NCI-H2227 (cell line): ENCODE results near the gene IPO11.
"Not testable (repeated sequence)": the region's sequence is repeated elsewhere in the genome, so short reads cannot be mapped to it uniquely, and the experiment has no call there.

Experiments
- DNase-seq: peaks from one replicate; lab custom pipeline; 2025; ENCODE audit not compliant: unreplicated experiment; lab: John Stamatoyannopoulos, UW

IPO11 gene

DNA sequence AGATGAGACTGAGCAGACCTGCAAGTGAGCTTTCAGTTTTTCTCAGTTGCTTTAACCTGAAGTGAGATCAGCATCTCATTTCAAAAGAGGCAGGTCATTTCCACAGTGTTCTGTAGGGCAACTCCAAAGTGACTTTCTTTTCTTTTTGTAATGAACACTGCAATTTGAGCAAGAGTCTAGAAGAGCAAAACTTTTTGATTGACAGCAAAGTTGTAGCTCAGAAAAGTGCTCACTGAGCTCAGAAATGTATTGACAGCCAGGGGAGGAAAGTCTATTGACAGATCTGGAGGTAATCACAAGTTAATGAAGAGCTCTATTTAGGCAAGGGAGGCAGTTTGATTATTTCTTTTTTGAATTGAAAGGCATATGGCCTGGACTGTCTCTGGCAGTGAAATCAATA lies 220.7 kb downstream of the IPO11 start:
- no peak for DNase-seq

DNA sequence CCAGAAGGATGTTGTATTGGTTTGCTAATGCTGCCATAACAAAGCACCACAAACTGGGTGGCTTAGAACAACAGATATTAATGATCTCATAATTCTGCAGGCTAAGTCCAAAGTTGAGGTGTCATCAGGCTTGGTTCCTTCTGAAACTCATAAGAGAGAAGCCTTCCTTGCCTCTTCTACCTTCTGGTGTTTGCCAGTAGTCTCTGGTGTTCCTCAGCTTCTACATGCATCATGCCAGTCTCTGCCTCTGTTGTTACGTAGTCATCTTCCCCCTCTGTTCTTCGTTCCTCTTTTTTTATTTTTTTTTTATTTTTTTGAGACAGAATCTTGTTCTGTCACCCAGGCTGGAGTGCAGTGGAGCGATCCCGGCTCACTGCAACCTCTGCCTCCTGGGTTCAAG lies 227.9 kb downstream of the IPO11 start:
- no peak for DNase-seq

DNA sequence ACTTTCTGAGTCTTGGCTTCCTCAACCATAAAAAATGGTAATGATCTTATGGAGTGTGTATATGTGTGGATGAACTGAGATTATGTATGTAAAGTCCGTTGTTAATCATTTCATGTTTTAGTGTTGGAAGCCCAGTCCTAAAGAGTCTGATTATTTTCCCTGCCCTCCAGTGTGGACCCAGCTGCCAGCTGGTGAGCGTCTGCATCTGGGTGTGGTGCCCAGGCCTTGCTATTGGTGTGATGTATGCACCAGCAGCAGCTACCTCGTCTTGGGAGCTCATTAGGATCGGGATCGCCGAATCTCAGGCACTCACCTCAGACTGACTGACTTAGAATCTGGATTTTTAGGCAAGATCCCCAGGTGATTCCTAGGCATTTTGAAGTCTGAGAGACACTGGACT lies 229.9 kb downstream of the IPO11 start:
- no peak for DNase-seq

DNA sequence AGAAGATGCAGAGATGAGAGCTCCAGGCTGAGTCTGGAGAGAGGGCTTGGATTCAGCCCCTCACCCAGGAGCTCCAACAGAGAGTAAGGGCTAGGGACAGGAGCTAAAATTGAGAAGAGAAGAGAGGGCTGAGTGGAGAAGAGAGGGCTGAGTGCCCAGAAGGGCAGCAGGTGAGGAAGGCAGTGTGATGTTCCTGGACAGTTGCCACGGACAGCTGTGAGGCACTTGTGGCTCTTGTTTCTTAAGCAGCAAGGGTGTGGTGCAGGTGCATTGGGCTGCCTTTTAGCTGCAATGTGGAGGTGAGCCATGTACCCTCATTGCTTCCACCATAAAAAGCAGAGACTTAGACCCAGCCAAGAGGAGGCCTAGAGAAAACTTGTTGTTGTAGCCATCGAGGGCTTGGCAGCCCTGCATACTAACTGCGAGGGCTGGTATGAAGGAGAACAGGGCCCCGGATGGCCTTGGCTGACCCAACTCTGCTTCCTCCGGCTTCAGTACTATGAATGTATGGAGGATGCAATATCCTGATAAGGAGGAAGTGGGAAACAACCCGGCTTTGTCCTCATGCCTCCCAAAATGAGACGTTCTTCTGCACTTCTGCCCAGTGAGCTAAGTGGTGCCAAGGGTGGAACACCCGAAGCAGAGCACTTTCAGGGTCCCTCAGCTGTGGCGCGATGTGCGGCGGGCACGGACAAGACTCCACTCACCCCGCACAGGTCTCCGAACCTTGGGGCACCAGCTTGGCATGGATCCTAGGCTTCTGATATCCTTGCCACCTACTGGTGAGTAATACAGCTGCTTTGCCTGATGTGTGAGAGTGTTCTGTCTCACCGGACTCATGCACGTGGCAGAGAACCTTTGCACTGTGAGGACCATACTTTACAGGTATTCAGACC lies 231.2 kb downstream of the IPO11 start:
- no peak for DNase-seq

DNA sequence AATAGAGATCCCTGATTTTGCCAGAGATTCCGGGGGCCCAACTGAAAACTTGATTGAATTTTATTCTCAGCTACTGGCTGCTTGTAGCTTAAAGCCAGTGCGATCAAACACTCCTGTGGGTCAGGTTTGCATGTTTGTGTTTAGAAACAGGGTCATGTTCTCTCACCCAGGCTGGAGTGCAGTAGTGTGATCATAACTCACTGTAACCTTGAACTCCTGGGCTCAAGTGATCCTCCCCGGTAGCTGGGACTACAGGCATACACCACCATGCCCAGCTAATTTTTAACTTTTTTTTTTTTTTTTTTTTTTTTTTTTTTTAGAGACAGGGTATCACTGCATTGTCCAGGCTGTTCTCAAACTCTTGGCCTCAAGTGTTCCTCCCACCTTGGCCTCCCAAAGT lies 232.7 kb downstream of the IPO11 start:
- DNase-seq: no peak

DNA sequence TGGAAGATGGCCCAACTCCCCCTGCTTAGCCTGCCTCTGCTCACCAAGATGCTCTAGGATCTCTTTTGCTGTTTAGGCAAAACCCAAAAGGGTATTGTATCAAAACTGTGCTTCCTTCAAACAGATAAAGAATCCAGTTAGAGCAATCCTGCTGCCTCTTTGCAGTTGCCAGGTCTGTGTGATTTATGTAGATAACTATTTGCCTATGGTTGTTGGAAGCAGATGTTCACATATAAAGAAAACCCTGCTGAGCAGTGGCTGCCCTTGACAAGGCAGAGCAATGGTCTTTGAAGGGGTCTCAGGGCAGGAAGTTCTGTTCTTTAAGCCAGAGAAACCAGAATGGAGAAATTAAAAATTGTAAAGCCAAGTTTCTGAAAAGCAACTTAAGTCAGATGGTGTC lies 234.7 kb downstream of the IPO11 start:
- DNase-seq: no peak

DNA sequence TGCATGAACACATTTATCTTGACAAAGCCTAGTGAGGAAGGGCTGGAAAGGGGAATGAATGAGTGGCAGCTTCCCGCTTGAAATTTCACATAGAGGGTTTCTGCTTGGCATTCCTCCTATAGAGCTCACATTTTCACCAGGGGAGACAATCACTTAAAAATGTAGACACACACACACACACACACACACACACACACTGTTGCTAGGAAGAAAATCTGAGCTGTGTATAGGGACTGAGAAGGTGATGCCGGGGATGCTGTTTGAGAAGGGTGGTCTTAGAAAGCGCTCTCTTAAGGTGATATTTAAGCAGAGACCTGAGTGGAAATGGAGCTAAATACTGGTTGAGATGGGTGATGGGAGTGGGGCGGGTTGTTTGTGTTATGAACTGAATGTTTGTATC lies 236.5 kb downstream of the IPO11 start:
- DNase-seq: no peak

DNA sequence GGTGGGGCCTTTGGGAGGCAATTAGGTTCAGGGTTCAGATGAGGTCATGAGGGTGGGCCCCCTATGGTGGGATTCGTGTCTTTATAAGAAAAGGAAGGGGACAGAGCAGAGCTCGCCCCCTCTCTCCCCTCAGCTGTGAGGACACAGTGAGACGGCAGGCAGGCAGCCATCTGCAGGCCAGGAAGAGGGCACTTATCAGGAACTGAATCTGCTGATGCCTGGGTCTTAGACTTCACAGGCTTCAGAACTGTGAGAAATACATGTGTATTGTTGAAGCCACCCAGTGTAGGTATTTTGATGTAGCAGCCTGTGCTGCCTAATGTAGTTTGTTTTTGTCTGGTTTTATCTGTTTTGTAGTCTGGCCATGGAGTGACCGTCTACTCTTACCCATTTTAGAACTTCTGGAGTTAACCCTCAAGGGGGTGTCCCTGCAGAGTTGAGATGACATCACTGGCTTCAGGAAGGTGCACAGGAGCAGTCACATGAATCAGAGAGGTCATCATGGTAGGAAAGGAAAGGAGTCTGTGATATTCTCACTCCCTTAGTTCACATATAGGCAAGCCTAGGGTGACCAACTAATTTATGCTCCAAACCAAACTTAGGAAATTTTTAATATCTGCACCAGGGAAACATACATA lies 237.0 kb downstream of the IPO11 start:
- no peak for DNase-seq

DNA sequence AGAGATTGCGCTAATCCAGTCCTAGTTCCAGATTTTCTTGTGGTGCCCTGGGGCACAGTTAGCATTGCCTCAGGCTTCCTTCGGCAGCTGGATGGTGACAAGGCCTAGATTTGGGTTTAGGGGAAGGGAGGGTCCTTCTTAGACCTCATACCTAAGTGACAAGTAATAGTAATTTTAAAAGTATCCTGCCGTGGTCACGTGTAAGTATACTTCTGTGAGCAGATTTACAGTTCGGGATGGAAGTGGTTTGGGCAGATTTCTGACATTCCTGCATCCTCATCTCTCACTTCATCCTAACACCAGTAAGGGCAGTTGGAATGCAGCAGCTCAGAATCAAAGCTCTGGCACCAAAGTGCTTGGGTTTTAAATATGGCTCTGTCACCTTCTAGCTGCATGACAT lies 237.6 kb downstream of the IPO11 start:
- no peak for DNase-seq

DNA sequence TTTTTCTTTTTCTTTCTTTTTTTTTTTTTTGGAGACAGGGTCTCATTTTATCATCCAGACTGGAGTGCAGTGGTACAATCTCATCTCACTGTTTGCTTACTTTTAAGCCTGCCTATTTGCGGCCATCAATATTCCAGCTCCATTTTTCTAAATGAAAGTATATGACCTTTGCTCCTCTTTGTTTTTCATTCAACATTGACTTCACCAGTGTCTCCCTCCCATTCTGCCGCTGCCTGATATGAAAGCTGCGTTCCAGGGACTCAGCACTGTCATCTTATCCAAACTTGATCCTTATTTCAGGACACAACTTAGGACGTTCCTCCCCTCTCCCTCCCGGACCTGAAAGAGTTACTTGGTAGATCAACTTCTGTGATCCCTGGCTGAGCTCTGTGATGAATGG lies 239.7 kb downstream of the IPO11 start:
- DNase-seq: no peak

DNA sequence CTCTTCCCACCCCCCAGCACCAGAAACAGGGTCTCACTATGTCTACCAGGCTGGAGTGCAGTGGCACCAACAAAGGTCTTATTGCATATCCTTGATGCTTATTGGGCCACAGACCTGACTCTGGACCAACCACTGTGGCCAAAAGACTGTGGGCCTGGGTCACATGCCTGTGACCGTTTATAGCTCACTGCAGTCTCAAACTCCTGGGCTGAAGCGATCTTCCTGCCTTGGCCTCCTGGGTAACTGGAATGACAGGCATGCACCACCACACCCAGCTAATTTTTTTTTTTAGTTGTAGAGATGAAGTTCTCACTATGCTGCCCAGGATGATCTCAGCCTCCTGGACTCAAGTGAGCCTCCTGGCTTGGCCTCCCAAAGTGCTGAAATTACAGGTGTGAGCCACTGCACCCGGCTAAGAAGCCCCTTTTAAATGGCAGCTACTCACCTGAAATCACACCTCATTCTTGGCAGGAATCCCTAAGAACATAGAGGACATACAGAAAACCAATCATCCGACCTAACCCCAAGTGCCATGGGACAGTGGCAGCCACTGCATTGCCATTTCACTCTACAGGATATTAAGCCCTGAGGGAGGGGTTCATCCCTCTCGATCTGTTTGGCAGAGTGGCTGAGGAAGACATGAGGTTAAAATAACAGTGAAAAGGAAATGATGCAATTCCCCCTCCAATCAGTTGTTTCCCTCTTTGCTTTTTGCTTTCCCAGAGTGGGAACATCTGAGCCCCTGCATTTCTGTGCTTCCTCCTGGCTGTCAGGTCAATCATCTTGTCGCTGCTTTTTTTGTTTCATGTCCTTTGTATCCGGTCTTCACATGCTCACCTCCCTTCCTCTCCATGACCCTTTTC lies 240.7 kb downstream of the IPO11 start:
- DNase-seq: no peak

DNA sequence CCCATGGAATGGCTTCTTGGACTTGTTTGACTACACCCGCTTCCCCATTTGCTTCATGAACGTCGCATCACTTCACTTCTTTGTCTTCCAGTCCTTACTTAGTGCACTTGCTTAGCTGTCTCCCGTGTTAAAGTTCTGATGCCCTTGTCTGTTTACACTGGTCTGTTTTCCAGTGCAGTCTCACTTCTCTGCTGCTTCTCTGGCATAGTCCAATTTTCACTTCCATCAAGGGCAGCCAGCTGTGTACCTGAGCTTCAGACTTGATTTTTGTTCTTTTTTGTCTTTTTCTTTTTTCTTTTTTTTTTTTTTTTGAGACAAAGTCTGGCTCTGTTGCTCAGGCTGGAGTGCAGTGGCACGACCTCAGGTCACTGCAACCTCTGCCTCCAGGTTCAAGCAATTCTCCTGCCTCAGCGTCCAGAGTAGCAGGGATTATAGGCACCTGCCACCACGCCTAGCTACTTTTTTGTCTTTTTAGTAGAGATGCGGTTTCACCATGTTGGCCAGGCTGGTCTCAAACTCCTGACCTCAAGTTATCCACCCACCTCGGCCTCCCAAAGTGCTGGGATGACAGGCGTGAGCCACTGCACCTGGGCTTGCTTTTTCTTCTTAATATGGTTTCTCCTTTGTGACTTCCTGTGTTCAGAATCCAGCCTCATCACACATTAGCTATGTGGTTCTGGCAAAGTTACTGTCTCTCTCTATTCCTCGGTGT lies 241.5 kb downstream of the IPO11 start:
- no peak for DNase-seq

DNA sequence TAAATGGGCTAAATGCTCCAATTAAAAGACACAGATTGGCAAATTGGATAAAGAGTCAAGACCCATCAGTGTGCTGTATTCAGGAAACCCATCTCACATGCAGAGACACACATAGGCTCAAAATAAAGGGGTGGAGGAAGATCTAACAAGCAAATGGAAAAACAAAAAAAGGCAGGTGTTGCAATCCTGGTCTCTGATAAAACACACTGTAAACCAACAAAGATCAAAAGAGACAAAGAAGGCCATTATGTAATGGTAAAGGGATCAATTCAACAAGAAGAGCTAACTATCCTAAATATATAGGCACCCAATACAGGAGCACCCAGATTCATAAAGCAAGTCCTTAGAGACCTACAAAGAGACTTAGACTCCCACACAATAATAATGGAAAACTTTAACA lies 245.2 kb downstream of the IPO11 start:
- DNase-seq: not testable (repeated sequence)

DNA sequence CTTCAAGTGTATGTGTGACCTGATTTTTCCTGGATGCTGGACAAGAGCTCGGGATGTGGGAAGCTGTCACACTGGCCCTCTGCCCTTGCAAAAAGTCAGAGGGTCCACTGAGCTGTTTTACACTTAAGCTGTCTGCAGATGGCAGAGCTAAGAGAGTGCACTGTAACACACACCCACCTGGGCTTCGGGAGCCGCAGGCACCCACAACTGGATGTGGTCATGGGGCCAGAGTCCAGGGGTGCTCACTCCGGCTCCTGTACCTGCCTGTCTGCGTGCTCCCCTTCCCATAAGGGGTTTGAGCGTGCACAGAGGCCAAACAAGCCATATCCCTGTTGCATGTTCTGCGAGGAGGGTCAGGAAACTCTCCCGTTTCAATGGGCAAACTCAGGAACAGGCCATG lies 248.6 kb downstream of the IPO11 start:
- DNase-seq: no peak

DNA sequence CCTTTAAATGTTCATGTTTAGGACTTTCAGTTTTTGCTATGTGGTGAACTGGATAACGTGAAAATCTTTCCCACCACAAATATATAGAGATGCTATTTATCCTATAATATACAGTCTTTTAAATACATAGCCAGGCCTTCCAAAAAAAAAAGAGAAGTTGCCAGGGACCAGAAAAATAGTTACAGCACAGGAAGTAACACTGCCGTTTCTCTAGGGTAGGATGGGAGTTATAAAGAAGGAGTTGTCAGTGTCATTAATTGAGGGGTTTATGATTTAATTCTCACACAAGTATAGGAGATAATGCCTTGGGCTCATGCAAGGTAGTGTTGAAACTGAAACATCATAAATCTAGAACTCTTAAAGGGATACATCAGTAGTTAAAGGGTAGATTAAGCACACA lies 250.0 kb downstream of the IPO11 start:
- no peak for DNase-seq

DNA sequence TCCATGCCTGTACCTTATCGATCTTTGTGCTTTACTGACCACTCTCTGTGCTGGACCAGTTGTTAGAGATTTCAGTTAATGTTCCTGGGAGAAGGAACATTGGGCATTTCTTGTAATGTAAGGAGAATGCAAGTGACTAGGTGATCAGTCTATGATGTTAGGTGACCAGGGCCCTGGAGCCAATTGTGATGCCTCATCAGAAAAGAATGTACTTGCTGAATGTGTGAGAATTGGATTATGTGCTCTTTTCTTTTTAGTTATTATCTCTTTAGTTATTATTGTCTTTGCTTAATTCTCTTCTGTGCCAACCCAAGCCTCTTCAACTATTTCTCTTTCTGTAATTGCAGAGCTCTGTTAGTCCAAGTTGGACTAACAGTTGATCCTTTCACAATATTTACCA lies 258.9 kb downstream of the IPO11 start:
- no peak for DNase-seq

DNA sequence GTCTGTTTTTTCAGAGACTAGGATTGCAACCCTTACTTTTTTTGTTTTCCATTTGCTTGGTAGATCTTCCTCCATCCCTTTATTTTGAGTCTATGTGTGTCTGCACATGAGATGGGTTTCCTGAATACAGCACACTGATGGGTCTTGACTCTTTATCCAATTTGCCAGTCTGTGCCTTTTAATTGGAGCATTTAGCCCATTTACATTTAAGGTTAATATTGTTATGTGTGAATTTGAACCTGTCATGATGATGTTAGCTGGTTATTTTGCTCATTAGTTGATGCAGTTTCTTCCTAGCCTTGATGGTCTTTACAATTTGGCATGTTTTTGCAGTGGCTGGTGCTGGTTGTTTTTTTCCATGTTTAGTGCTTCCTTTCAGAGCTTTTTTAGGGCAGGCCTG lies 264.0 kb downstream of the IPO11 start:
- DNase-seq: not testable (repeated sequence)
